Mucosa of descending colon (tissue), 3 donors: Measurements from ENCODE around the gene ZBTB7C. TPM values are rescaled to one million over a fixed set of nuclear protein-coding genes. Genes with fewer than 3 reads are reported as not detected.

Source experiments
- ATAC-seq: fragments of 200-7000 bp; cut with Tn5 transposase; one replicate; pipeline ENCODE4 v1.9.1; 2020; ENCODE audit warnings: mild to moderate bottlenecking, moderate library complexity
- DNase-seq, 3 donors: peaks; one replicate each; pipeline ENCODE4 v3.0.0-alpha.2; 2020
- H3K36me3 ChIP-seq: fragments of 200-600 bp; one replicate; pipeline ENCODE4 v1.8.0; 2021; ENCODE audit warnings: low read depth, mild to moderate bottlenecking
- H3K4me1 ChIP-seq: fragments of 200-600 bp; one replicate; pipeline ENCODE4 v1.8.0; 2021; ENCODE audit warnings: low read depth, mild to moderate bottlenecking
- H3K4me3 ChIP-seq: fragments of 200-600 bp; one replicate; pipeline ENCODE4 v1.8.0; 2021; ENCODE audit warnings: mild to moderate bottlenecking
- H3K9me3 ChIP-seq: fragments of 200-600 bp; one replicate; pipeline ENCODE4 v1.8.0; 2021; ENCODE audit warnings: mild to moderate bottlenecking
- CTCF ChIP-seq: fragments of 200-600 bp; IDR thresholded peaks from one replicate; pipeline ENCODE4 v1.8.0; 2022; ENCODE audit warnings: antibody characterized with exemption, mild to moderate bottlenecking
- intact Hi-C, 2 donors: fragments of 100-400 bp; cut with DNase I in 1 of 2; cut with micrococcal nuclease in 1 of 2; formaldehyde crosslinking; loops; one replicate each; pipeline versions ENCODE4 v1.11.0 to v1.11.1; 2022; cut with DNase I, micrococcal nuclease
- long read RNA-seq, 2 donors: library from polyadenylated mRNA; unstranded; transcript quantifications; one replicate each; pipeline ENCODE4 v2.0.0, GENCODE V29; 2019 to 2021
- total RNA-seq, 3 donors: library from RNA; stranded (reverse); fragmentation: NEBNext Ultra II Directional in 2 of 3; extraction: Animal tissue kit (Norgen Biotek cat#: 25700) in 2 of 3; gene quantifications; one replicate each; pipeline versions ENCODE4 v1.2.1 to v1.2.4, GENCODE V29; 2021 to 2023
- donor health status: DM: no; HTN: no; CAD: no; lungs with moderate emphysema.
- donor health status: DM: no; HTN: no; CAD: no.
- donor health status: DM: no; HTN: yes; CAD: no.

Gene ZBTB7C
- 10 to 100 TPM; 20.8 to 56.6 (median 38.2) TPM for total RNA-seq
- long read RNA-seq, donor 1, full-length matches to known transcripts, result 2 of 35 reads
- long read RNA-seq, donor 1, partial matches to known transcripts, result 17 of 35 reads
- long read RNA-seq, donor 1, other reads (novel, unspliced or antisense), result 16 of 35 reads
- long read RNA-seq, donor 2, full-length matches to known transcripts, result 1 of 10 reads
- long read RNA-seq, donor 2, partial matches to known transcripts, result 0 of 10 reads
- long read RNA-seq, donor 2, other reads (novel, unspliced or antisense), result 9 of 10 reads

GRCh38 chr18:48408727-48409590 lies at the start of gene ZBTB7C:
TSS of gene ZBTB7C (minus strand) at chr18:48409383.
- DNase-seq (peak in 2 of 3 donors; percentile 24 to 62), ATAC-seq (peak; percentile 52)
- H3K4me3 ChIP-seq, result peak within 1 kb of the TSS; percentile 44
- no peaks in the 10 kb centered on the region for H3K36me3 ChIP-seq
- H3K4me1 ChIP-seq, result peaks cover 11% of the 10 kb centered on the region
- intact Hi-C loops, result no loop called here
- no peak for TF ChIP-seq CTCF
- no peaks in the 10 kb centered on the region for H3K9me3 ChIP-seq

GRCh38 chr18:48456838-48457237 lies 47.7 kb upstream of the ZBTB7C start:
- Histone ChIP-seq H3K4me1 (peaks cover 4% of the 10 kb centered on the region), H3K4me3 (no peak overlapping the region), H3K9me3 (no peaks in the 10 kb centered on the region), H3K36me3 (no peaks in the 10 kb centered on the region)
- no peak for DNase-seq
- TF ChIP-seq CTCF, result no peak
- intact Hi-C loops, result no loop called here
- ATAC-seq, result no peak

GRCh38 chr18:48455555-48456478 lies 46.6 kb upstream of the ZBTB7C start:
- Histone ChIP-seq H3K36me3 (no peaks in the 10 kb centered on the region), H3K9me3 (no peaks in the 10 kb centered on the region), H3K4me3 (no peak overlapping the region), H3K4me1 (peaks cover 4% of the 10 kb centered on the region)
- intact Hi-C loops, result no loop called here
- DNase-seq (peak in 2 of 3 donors; percentile 33 to 53), ATAC-seq (peak; percentile 86)
- TF ChIP-seq CTCF, result no peak

GRCh38 chr18:48454261-48454757 lies 45.1 kb upstream of the ZBTB7C start:
- DNase-seq (no peak), ATAC-seq (no peak)
- Histone ChIP-seq H3K4me3 (no peak overlapping the region), H3K4me1 (peaks cover 4% of the 10 kb centered on the region), H3K9me3 (no peaks in the 10 kb centered on the region), H3K36me3 (no peaks in the 10 kb centered on the region)
- intact Hi-C loops, result no loop called here
- TF ChIP-seq CTCF, result no peak
